Breast epithelium (tissue), 3 donors: ENCODE results near the gene MEIOB.

Experiments used
- CTCF ChIP-seq, 3 donors: fragments of 450-650 bp; IDR thresholded peaks; one replicate each; pipeline ENCODE4 v1.5.1; 2016 to 2017; ENCODE audit warnings: antibody characterized with exemption in 3 of 3, mild to moderate bottlenecking in 3 of 3, moderate library complexity in 3 of 3
- POLR2A ChIP-seq: fragments of 450-650 bp; IDR thresholded peaks from one replicate; pipeline ENCODE4 v1.6.1; 2016; ENCODE audit warnings: antibody characterized with exemption, mild to moderate bottlenecking, moderate library complexity
- POLR2AphosphoS5 ChIP-seq, 3 donors: sonication (generic); formaldehyde crosslinking; IDR thresholded peaks; one replicate each; pipeline ENCODE4 v1.6.1; 2017; ENCODE audit warnings: antibody characterized with exemption in 3 of 3

- TF ChIP-seq POLR2A, result no peak
- TF ChIP-seq CTCF (IDR thresholded peaks at IDR 0.05), result no peak
- no peak for TF ChIP-seq POLR2AphosphoS5 (IDR thresholded peaks at IDR 0.05)
Observed at GRCh38 chr16:1808691-1809090, 63.3 kb downstream of the MEIOB start.
